K562 (cell line): ENCODE data around the gene SPATA45. TPM values are rescaled to one million over a fixed set of nuclear protein-coding genes. Genes with fewer than 3 reads are reported as not detected.

Experiments used
- ATF6 ChIP-seq: sonication (generic); formaldehyde crosslinking; IDR thresholded peaks from 2 replicates; pipeline ENCODE4 v1.4.0; 2020; ENCODE audit warnings: mild to moderate bottlenecking, missing genetic modification reagents
- BCOR ChIP-seq: fragments of 450-650 bp; IDR thresholded peaks from 2 replicates; pipeline ENCODE4 v1.6.1; 2016
- CBX2 ChIP-seq: fragments of 200-600 bp; sonication (generic); IDR thresholded peaks from one replicate; pipeline ENCODE4 v1.6.1; 2012; ENCODE audit warnings: mild to moderate bottlenecking, low read length, inconsistent platforms; ENCODE audit not compliant: insufficient read depth, poor library complexity, severe bottlenecking
- E2F6 ChIP-seq, 2 experiments: IDR thresholded peaks; 2 replicates each; pipeline ENCODE4 v1.6.1; 2011; ENCODE audit warnings: borderline replicate concordance in 1 of 2, control low read depth in 1 of 2, low read depth in 1 of 2, low read length in 1 of 2, mild to moderate bottlenecking in 1 of 2, mixed read lengths in 1 of 2, moderate library complexity in 1 of 2; ENCODE audit not compliant: insufficient read depth in 1 of 2, insufficient read length in 1 of 2, poor library complexity in 1 of 2, severe bottlenecking in 1 of 2; ENCODE audit errors: extremely low read depth in 1 of 2
- FOXK1 ChIP-seq: sonication (generic); formaldehyde crosslinking; IDR thresholded peaks from 2 replicates; pipeline ENCODE4 v1.8.0; 2022; ENCODE audit warnings: missing genetic modification reagents, mild to moderate bottlenecking, borderline replicate concordance
- HCFC1 ChIP-seq: IDR thresholded peaks from 2 replicates; pipeline ENCODE4 v1.6.1; 2012; ENCODE audit warnings: low read depth, low read length, improper control_type of control experiment
- KDM5B ChIP-seq: fragments of 200-600 bp; sonication (generic); IDR thresholded peaks from 2 replicates; pipeline ENCODE4 v1.6.1; 2012; ENCODE audit warnings: low read depth, mild to moderate bottlenecking, moderate library complexity, low read length, control low read depth, inconsistent platforms; ENCODE audit not compliant: insufficient replicate concordance
- MBD2 ChIP-seq: sonication (generic); IDR thresholded peaks from 2 replicates; pipeline ENCODE4 v1.6.1; 2016; ENCODE audit warnings: low read depth, borderline replicate concordance
- MTA2 ChIP-seq: fragments of 450-650 bp; IDR thresholded peaks from 2 replicates; pipeline ENCODE4 v1.6.1; 2016; ENCODE audit warnings: low read depth
- NFIX ChIP-seq: fragments of 250-450 bp; sonication (Bioruptor Pico); IDR thresholded peaks from 2 replicates; pipeline ENCODE4 v1.4.0; 2020; ENCODE audit warnings: low read depth, mild to moderate bottlenecking, moderate library complexity
- PURB ChIP-seq: sonication (generic); formaldehyde crosslinking; IDR thresholded peaks from 2 replicates; pipeline ENCODE4 v1.9.0; 2021; ENCODE audit warnings: low read depth, mild to moderate bottlenecking, missing genetic modification reagents
- RAD51 ChIP-seq: fragments of 450-650 bp; IDR thresholded peaks from 2 replicates; pipeline ENCODE4 v1.7.1; 2016; ENCODE audit warnings: low read depth, mild to moderate bottlenecking, borderline replicate concordance
- RB1 ChIP-seq: fragments of 450-650 bp; IDR thresholded peaks from 2 replicates; pipeline ENCODE4 v1.6.1; 2017; ENCODE audit warnings: low read depth, mild to moderate bottlenecking
- SAFB2 ChIP-seq: fragments of 200-400 bp; formaldehyde crosslinking; IDR thresholded peaks from 2 replicates; pipeline ENCODE4 v1.6.1; 2018; ENCODE audit warnings: borderline replicate concordance, low read length, low read depth, moderate library complexity; ENCODE audit not compliant: severe bottlenecking
- TAF7 ChIP-seq: fragments of 450-650 bp; IDR thresholded peaks from 2 replicates; pipeline ENCODE4 v1.6.1; 2016; ENCODE audit warnings: missing genetic modification characterization, missing compliant biosample characterization
- ZFP30 ChIP-seq: fragments of 250-450 bp; sonication (Bioruptor Pico); IDR thresholded peaks from 2 replicates; pipeline ENCODE4 v1.8.0; 2022; ENCODE audit warnings: moderate library complexity, mild to moderate bottlenecking, inconsistent platforms, borderline replicate concordance
- ZNF140 ChIP-seq: fragments of 250-450 bp; sonication (Bioruptor Pico); IDR thresholded peaks from 2 replicates; pipeline ENCODE4 v1.8.0; 2021; ENCODE audit warnings: moderate library complexity, mild to moderate bottlenecking, inconsistent platforms
- ZNF3 ChIP-seq: fragments of 250-450 bp; sonication (Bioruptor Pico); IDR thresholded peaks from 2 replicates; pipeline ENCODE4 v1.5.0; 2021; ENCODE audit warnings: mild to moderate bottlenecking, moderate library complexity
- ZNF551 ChIP-seq: fragments of 250-450 bp; sonication (Bioruptor Pico); IDR thresholded peaks from 2 replicates; pipeline ENCODE4 v1.5.0; 2021; ENCODE audit warnings: mild to moderate bottlenecking, moderate library complexity
- ZNF707 ChIP-seq: fragments of 250-450 bp; sonication (Bioruptor Pico); conservative IDR thresholded peaks from 2 replicates; pipeline ENCODE4 v1.8.0; 2022; ENCODE audit warnings: inconsistent platforms, mild to moderate bottlenecking, moderate library complexity
- polyA plus RNA-seq, 8 experiments: library from polyadenylated mRNA; depleted of rRNA in 4 of 8; stranded (reverse) in 5 of 8; unstranded in 3 of 8; fragments of >200 nt; fragmentation: Nextera tagmentation in 2 of 8; fragmentation: Illumina TruSeq in 1 of 8; extraction: Ambion mirVana in 2 of 8; extraction: Trizol in 1 of 8; gene quantifications; 2 replicates each; pipeline versions ENCODE4 v1.2.1 to v1.2.3, GENCODE V29; 2011 to 2014; ENCODE audit warnings: inconsistent platforms in 1 of 8, missing spikeins in 1 of 8
- total RNA-seq, 7 experiments: library from RNA; depleted of rRNA in 6 of 7; stranded (reverse); fragments of >200 nt in 6 of 7; fragmentation: Illumina TruSeq in 2 of 7; extraction: Trizol in 2 of 7; gene quantifications; 2 replicates each; pipeline versions ENCODE4 v1.2.1 to v1.2.3, GENCODE V29; 2011 to 2021; ENCODE audit warnings: low replicate concordance in 1 of 7
- TF ChIP-seq, protein P1 (sequence below): fragments of 450-650 bp; IDR thresholded peaks from 2 replicates; pipeline ENCODE4 v1.6.1; 2016; ENCODE audit warnings: borderline replicate concordance
- TF ChIP-seq, protein P2 (sequence below): sonication (generic); formaldehyde crosslinking; IDR thresholded peaks from 2 replicates; pipeline ENCODE4 v1.8.1; 2022; ENCODE audit warnings: missing genetic modification reagents

The SPATA45 gene
- total and polyA plus RNA-seq, 9 of the 15 experiments (the other 6 are each of a cell fraction or from before 2014, with no cell fraction given): 0.18 TPM; not detected in 8

- TF ChIP-seq, protein P1, sequence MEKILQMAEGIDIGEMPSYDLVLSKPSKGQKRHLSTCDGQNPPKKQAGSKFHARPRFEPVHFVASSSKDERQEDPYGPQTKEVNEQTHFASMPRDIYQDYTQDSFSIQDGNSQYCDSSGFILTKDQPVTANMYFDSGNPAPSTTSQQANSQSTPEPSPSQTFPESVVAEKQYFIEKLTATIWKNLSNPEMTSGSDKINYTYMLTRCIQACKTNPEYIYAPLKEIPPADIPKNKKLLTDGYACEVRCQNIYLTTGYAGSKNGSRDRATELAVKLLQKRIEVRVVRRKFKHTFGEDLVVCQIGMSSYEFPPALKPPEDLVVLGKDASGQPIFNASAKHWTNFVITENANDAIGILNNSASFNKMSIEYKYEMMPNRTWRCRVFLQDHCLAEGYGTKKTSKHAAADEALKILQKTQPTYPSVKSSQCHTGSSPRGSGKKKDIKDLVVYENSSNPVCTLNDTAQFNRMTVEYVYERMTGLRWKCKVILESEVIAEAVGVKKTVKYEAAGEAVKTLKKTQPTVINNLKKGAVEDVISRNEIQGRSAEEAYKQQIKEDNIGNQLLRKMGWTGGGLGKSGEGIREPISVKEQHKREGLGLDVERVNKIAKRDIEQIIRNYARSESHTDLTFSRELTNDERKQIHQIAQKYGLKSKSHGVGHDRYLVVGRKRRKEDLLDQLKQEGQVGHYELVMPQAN: peak; percentile 14; the same call in 1 of the 2 replicates
- TF ChIP-seq BCOR (peak; percentile 85; the same call in 1 of the 2 replicates), FOXK1 (0 out of 2 replicates have a peak, but pooled peaks have one; percentile 76), E2F6 (IDR thresholded peaks at IDR 0.05; ENCODE audit: borderline replicate concordance in 1 of 2, extremely low read depth in 1 of 2, insufficient read depth in 1 of 2, insufficient read length in 1 of 2, low read depth in 1 of 2, low read length in 1 of 2, poor library complexity in 1 of 2, severe bottlenecking in 1 of 2) (peak; percentile 61 to 64), RAD51 (no peak), MTA2 (peak; percentile 43; the same call in 1 of the 2 replicates), CBX2 (no peak), MBD2 (peak; percentile 75), ATF6 (peak; percentile 87), HCFC1 (peak; percentile 91), TAF7 (tag) (peak; percentile 96), ZFP30 (CRISPR knock-in tag) (no peak), SAFB2 (no peak), ZNF551 (no peak), ZNF3 (CRISPR knock-in tag) (no peak), ZNF140 (CRISPR knock-in tag) (no peak), KDM5B (peak; percentile 98), PURB (no peak), ZNF707 (CRISPR knock-in tag) (no peak), RB1 (peak; percentile 99), NFIX (no peak)
- TF ChIP-seq, protein P2, sequence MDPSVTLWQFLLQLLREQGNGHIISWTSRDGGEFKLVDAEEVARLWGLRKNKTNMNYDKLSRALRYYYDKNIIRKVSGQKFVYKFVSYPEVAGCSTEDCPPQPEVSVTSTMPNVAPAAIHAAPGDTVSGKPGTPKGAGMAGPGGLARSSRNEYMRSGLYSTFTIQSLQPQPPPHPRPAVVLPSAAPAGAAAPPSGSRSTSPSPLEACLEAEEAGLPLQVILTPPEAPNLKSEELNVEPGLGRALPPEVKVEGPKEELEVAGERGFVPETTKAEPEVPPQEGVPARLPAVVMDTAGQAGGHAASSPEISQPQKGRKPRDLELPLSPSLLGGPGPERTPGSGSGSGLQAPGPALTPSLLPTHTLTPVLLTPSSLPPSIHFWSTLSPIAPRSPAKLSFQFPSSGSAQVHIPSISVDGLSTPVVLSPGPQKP (CRISPR knock-in tag): no peak
These were observed 55.6 kb downstream of the SPATA45 start, which contains the start of the genes NSL1 and TATDN3 (continued) for GRCh38 chr1:212791676-212792395.
